Uterus (tissue), 2 donors: ENCODE results near the gene ARHGAP42.

Source experiments
- POLR2A ChIP-seq, 2 donors: fragments of 450-650 bp; IDR thresholded peaks; one replicate each; pipeline ENCODE4 v1.6.1; 2016; ENCODE audit warnings: antibody characterized with exemption in 2 of 2, mild to moderate bottlenecking in 1 of 2, moderate library complexity in 1 of 2
- TF ChIP-seq, protein P1 (sequence below), 4 experiments: fragments of 200-600 bp in 2 of 4; fragments of 450-650 bp in 2 of 4; sonication (generic) in 2 of 4; IDR thresholded peaks; one replicate each; pipeline ENCODE4 v1.5.1; 2016 to 2019; ENCODE audit warnings: antibody characterized with exemption in 4 of 4, mild to moderate bottlenecking in 2 of 4, moderate library complexity in 1 of 4

GRCh38 chr11:100731471-100731870 lies 44.4 kb downstream of the ARHGAP42 start:
- TF ChIP-seq, protein P1, sequence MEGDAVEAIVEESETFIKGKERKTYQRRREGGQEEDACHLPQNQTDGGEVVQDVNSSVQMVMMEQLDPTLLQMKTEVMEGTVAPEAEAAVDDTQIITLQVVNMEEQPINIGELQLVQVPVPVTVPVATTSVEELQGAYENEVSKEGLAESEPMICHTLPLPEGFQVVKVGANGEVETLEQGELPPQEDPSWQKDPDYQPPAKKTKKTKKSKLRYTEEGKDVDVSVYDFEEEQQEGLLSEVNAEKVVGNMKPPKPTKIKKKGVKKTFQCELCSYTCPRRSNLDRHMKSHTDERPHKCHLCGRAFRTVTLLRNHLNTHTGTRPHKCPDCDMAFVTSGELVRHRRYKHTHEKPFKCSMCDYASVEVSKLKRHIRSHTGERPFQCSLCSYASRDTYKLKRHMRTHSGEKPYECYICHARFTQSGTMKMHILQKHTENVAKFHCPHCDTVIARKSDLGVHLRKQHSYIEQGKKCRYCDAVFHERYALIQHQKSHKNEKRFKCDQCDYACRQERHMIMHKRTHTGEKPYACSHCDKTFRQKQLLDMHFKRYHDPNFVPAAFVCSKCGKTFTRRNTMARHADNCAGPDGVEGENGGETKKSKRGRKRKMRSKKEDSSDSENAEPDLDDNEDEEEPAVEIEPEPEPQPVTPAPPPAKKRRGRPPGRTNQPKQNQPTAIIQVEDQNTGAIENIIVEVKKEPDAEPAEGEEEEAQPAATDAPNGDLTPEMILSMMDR (IDR thresholded peaks at IDR 0.05) = no peak
- no peak for TF ChIP-seq POLR2A (IDR thresholded peaks at IDR 0.05)
